ENCODE data around the gene INPPL1. TPM values are rescaled to one million over a fixed set of nuclear protein-coding genes. Genes with fewer than 3 reads are reported as not detected.

INPPL1 gene
- polyA plus RNA-seq, 1 experiment, result 164 TPM

DNA sequence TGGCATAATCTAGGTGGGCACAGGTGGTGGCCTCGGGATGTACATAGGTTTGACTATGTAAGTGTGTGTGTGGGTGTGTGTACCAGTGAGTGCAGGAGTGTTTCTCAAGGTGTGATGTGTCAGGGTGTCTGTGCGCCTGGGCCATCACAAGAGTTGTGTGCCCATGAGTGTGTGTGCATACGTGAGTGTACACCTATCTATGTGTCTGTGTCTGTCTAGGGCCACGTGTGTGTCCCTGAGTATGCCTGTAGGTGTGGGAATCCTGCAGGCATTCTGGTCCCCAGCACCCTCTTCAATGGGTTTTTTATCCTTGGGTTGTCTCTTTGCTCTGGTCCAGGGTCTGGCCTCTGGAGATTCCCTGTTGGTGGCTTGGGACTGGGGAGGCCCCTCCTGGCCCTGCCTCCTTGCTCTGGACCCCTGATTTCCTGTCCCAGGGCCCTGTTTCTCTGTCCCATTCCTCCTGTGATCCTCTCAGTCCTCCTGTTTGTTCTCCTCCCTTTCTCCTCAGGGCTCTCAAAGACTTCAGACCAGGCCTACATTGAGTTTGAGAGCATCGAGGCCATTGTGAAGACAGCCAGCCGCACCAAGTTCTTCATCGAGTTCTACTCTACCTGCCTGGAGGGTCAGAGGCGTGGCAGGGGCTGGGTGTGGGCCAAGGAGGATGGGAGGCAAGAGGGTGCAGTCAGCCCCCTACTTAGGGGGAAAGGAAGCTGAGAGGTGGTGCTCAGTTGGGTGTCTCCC, 9.4 kb downstream of the INPPL1 start:
- TF ChIP-seq, protein P1, sequence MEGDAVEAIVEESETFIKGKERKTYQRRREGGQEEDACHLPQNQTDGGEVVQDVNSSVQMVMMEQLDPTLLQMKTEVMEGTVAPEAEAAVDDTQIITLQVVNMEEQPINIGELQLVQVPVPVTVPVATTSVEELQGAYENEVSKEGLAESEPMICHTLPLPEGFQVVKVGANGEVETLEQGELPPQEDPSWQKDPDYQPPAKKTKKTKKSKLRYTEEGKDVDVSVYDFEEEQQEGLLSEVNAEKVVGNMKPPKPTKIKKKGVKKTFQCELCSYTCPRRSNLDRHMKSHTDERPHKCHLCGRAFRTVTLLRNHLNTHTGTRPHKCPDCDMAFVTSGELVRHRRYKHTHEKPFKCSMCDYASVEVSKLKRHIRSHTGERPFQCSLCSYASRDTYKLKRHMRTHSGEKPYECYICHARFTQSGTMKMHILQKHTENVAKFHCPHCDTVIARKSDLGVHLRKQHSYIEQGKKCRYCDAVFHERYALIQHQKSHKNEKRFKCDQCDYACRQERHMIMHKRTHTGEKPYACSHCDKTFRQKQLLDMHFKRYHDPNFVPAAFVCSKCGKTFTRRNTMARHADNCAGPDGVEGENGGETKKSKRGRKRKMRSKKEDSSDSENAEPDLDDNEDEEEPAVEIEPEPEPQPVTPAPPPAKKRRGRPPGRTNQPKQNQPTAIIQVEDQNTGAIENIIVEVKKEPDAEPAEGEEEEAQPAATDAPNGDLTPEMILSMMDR (IDR thresholded peaks at IDR 0.05; ENCODE audit: insufficient read depth, low read depth, low read length), result no peak
- ChIA-PET CTCF (no interaction called here), POLR2A (no interaction called here)
- H3K4me3 ChIP-seq (ENCODE audit: low read depth, low read length), result no peak overlapping the region
- DNase-seq (ENCODE audit: low read depth), result no peak
- no peaks in the 10 kb centered on the region for H3K27me3 ChIP-seq (ENCODE audit: control insufficient read depth, insufficient read depth, low read length)
- H3K36me3 ChIP-seq (ENCODE audit: control insufficient read depth, insufficient read depth, low read length), result peaks cover 66% of the 10 kb centered on the region

DNA sequence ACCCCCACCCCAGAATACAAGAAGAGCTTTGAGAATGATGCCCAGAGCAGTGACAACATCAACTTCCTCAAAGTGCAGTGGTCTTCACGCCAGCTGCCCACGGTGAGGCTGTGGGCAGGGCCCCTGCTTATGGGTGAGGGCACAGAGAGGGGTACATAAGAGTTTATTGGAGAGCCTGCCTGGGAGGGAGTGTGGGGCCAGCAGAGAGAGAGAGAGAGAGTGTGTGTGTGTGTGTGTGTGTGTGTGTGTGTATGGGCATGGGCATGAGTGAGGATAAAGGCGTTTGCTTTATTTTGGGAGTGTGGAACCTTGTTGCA, 9.9 kb downstream of the INPPL1 start:
- H3K4me3 ChIP-seq (ENCODE audit: low read depth, low read length), result no peak overlapping the region
- DNase-seq (ENCODE audit: low read depth), result no peak
- TF ChIP-seq, protein P1 (IDR thresholded peaks at IDR 0.05; ENCODE audit: insufficient read depth, low read depth, low read length), result no peak
- H3K27me3 ChIP-seq (ENCODE audit: control insufficient read depth, insufficient read depth, low read length), result no peaks in the 10 kb centered on the region
- peaks cover 62% of the 10 kb centered on the region for H3K36me3 ChIP-seq (ENCODE audit: control insufficient read depth, insufficient read depth, low read length)
- ChIA-PET CTCF (no interaction called here), POLR2A (no interaction called here)

DNA sequence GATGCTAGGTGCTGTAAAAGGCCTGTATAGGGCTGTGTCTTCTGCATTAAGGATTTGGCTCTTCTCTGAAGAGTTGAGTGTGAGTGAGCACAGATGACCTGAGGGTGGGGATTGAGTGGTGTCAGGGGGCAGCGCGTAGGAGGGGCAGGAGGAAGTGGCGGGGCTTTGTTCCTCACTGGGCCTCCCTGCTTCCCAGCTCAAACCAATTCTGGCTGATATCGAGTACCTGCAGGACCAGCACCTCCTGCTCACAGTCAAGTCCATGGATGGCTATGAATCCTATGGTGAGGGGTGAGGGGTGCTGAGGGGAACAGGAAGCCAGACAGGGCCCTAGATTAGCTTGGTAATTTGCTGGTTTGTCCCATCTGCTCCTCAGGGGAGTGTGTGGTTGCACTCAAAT, 10.4 kb downstream of the INPPL1 start:
- ChIA-PET POLR2A (no interaction called here), CTCF (no interaction called here)
- no peak overlapping the region for H3K4me3 ChIP-seq (ENCODE audit: low read depth, low read length)
- TF ChIP-seq, protein P1 (IDR thresholded peaks at IDR 0.05; ENCODE audit: insufficient read depth, low read depth, low read length), result no peak
- DNase-seq (ENCODE audit: low read depth), result no peak
- no peaks in the 10 kb centered on the region for H3K27me3 ChIP-seq (ENCODE audit: control insufficient read depth, insufficient read depth, low read length)
- H3K36me3 ChIP-seq (ENCODE audit: control insufficient read depth, insufficient read depth, low read length), result peaks cover 57% of the 10 kb centered on the region

DNA sequence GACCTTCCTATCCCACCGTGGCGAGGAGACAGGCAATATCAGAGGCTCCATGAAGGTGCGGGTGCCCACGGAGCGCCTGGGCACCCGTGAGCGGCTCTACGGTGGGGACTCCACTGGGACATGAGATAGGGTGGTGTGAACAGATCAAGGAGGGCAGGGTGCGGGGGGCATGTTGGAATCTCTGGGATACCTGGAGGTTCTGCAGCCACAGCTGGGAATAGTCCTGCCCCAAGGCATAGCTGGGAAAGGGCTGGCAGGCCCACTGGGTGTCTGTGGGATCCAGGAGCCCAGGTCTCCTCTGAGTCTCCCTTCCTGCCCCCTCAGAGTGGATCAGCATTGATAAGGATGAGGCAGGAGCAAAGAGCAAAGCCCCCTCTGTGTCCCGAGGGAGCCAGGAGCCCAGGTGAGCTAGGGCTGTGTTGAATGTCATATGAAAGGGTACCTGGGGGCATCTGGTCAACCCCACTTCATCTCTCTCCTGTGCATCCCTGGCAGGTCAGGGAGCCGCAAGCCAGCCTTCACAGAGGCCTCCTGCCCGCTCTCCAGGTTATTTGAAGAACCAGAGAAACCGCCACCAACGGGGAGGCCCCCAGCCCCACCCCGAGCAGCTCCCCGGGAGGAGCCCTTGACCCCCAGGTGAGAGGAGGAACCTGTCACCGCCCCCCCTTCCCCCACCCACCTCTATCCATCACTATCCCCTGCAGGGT, 10.9 kb downstream of the INPPL1 start:
- no peaks in the 10 kb centered on the region for H3K27me3 ChIP-seq (ENCODE audit: control insufficient read depth, insufficient read depth, low read length)
- POLR2A ChIA-PET, result no interaction called here
- H3K36me3 ChIP-seq (ENCODE audit: control insufficient read depth, insufficient read depth, low read length), result peaks cover 52% of the 10 kb centered on the region
- H3K4me3 ChIP-seq (ENCODE audit: low read depth, low read length), result no peak overlapping the region
- CTCF ChIA-PET, result interaction anchor here (1.0 to 4.6 kb wide), 6 partner anchors 9 to 196 kb away, joined by 3 to 57 read pairs (median 3); partner anchors contain the start of genes ANAPC15 and INPPL1
- TF ChIP-seq, protein P1 (IDR thresholded peaks at IDR 0.05; ENCODE audit: insufficient read depth, low read depth, low read length), result no peak
- no peak for DNase-seq (ENCODE audit: low read depth)

DNA sequence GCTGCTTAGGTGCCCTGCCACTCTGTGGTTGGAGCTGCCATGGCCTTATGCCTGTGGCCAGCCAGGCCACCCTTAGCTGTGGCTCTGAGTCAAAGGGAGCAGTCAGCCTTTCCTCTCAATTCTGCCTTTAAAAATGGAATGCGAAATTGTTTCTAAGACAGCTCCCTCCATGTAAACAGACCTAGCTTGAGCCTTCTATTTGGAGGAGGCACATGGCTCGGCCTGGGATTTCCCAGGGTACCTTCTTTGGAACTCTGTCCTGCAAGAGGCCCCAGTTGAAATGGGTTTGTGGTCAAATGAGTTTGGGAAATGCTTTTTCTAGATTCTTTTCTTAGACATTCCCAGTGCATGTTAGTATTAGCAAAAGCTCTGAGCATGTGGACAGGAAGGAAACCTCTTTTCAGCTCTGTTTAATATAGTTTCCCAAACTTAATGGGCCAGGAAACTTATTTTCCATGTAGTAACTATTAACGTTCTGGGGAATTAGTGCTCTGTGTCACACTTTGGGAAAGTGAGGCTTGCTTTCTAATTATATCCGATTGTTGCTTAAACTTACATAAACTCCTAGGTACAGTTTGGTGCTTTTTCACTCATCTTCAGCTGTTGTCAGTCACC, 11.6 kb downstream of the INPPL1 start:
- ChIA-PET CTCF (interaction anchor here (0.9 to 4.6 kb wide), 8 partner anchors 9 to 195 kb away, joined by 3 to 57 read pairs (median 3); partner anchors contain the start of genes ANAPC15 and INPPL1), POLR2A (no interaction called here)
- Histone ChIP-seq H3K27me3 (ENCODE audit: control insufficient read depth, insufficient read depth, low read length) (peaks cover 5% of the 10 kb centered on the region), H3K4me3 (ENCODE audit: low read depth, low read length) (no peak overlapping the region), H3K36me3 (ENCODE audit: control insufficient read depth, insufficient read depth, low read length) (peaks cover 46% of the 10 kb centered on the region)
- DNase-seq (ENCODE audit: low read depth), result no peak
- TF ChIP-seq, protein P1 (IDR thresholded peaks at IDR 0.05; ENCODE audit: insufficient read depth, low read depth, low read length), result no peak

Data from BJ (cell line).